Stomach (tissue), 9 donors: ENCODE results near the gene RESF1. TPM values are rescaled to one million over a fixed set of nuclear protein-coding genes. Genes with fewer than 3 reads are reported as not detected.

Experiments used
- DNase-seq, 2 donors: peaks; one replicate each; pipeline versions ENCODE4 v3.0.0 to v3.0.0-alpha.2; 2013 to 2019
- H3K27ac ChIP-seq, 5 donors: fragments of 200-600 bp in 4 of 5; sonication (generic) in 4 of 5; one replicate each; pipeline ENCODE4 v1.5.1; 2013 to 2019; ENCODE audit warnings: mild to moderate bottlenecking in 1 of 5, moderate library complexity in 1 of 5
- H3K27me3 ChIP-seq, 3 donors: fragments of 200-600 bp; sonication (generic); one replicate each; pipeline ENCODE4 v1.5.1; 2017 to 2019; ENCODE audit warnings: mixed run types in 1 of 3
- H3K36me3 ChIP-seq, 4 donors: fragments of 200-600 bp; sonication (generic); 1 replicate in 3 of 4; 2 replicates in 1 of 4; pipeline ENCODE4 v1.5.1; 2016 to 2019
- H3K4me1 ChIP-seq, 4 donors: fragments of 200-600 bp; sonication (generic); one replicate each; pipeline ENCODE4 v1.5.1; 2016 to 2019
- H3K4me3 ChIP-seq, 4 donors: fragments of 200-600 bp; sonication (generic) in 3 of 4; one replicate each; pipeline ENCODE4 v1.5.1; 2016 to 2019; ENCODE audit warnings: mild to moderate bottlenecking in 1 of 4
- H3K9me3 ChIP-seq, 4 donors: fragments of 200-600 bp; sonication (generic); one replicate each; pipeline ENCODE4 v1.5.1; 2016 to 2019
- EP300 ChIP-seq: sonication (generic); formaldehyde crosslinking; IDR thresholded peaks from one replicate; pipeline ENCODE4 v1.6.1; 2017; ENCODE audit warnings: antibody characterized with exemption
- POLR2A ChIP-seq, 4 donors: fragments of 450-650 bp; IDR thresholded peaks; one replicate each; pipeline ENCODE4 v1.6.1; 2016; ENCODE audit warnings: antibody characterized with exemption in 4 of 4, control low read depth in 2 of 4, mild to moderate bottlenecking in 1 of 4, moderate library complexity in 1 of 4
- POLR2AphosphoS5 ChIP-seq, 3 donors: sonication (generic); formaldehyde crosslinking; IDR thresholded peaks; one replicate each; pipeline ENCODE4 v1.6.1; 2016; ENCODE audit warnings: antibody characterized with exemption in 3 of 3
- WGBS, 5 donors: extraction: QIAGEN DNeasy Blood & Tissue Kit in 3 of 5; methylation state at CpG; one replicate each; pipeline versions ENCODE4 v1.1.5 to v1.1.7; 2013 to 2018; 5-methylcytosine and 5-hydroxymethylcytosine counted together
- intact Hi-C: fragments of 100-400 bp; cut with DNase I; formaldehyde crosslinking; loops from one replicate; pipeline ENCODE4 v1.15.1; 2023; ENCODE audit warnings: low total_unique reads
- polyA plus RNA-seq, 3 donors: library from polyadenylated mRNA; stranded (reverse); fragments of 200-250 nt; gene quantifications; one replicate each; pipeline ENCODE4 v1.2.3, GENCODE V29; 2013
- total RNA-seq, 5 donors: library from RNA; depleted of rRNA; stranded (reverse); fragments of >200 nt; gene quantifications; one replicate each; pipeline versions ENCODE4 v1.1.0 to v1.2.3, GENCODE V29; 2014 to 2016
- TF ChIP-seq, protein P1 (sequence below), 7 experiments: fragments of 450-650 bp in 4 of 7; fragments of 200-600 bp in 3 of 7; sonication (generic) in 3 of 7; IDR thresholded peaks; one replicate each; pipeline ENCODE4 v1.5.1; 2016 to 2019; ENCODE audit warnings: antibody characterized with exemption in 7 of 7, control low read depth in 2 of 7, mild to moderate bottlenecking in 1 of 7
- donor health status: healthy with polysubstance abuse.
- donor health status: Bipolar disorder and iron deficiency.
- donor health status: healthy.

The RESF1 gene
- total and polyA plus RNA-seq, 8 donors = 15.4 to 255 (median 51.9) TPM

DNA sequence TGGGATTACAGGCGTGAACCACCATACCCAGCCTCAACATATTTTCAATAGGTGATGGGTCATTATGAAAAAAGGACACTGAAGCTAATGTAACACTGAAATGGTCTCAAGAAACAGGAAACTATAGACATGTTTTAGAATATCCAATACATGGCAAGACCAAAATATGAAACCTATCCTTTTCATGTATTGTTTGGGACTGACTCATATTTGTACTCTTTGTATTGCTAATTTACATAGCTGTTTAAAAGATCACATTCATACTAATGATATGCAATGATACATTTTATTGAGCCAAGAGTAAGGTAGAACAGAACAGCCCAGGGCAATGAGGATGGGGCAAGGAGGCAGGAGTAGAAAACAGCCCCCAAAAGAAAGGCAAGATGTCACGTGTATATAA lies 32.6 kb downstream of the RESF1 start:
- intact Hi-C loops = no loop called here
- no peaks in the 10 kb centered on the region for H3K27me3 ChIP-seq
- no peak for DNase-seq
- no peak overlapping the region for H3K27ac ChIP-seq
- no peaks in the 10 kb centered on the region for H3K4me1 ChIP-seq
- no peak overlapping the region for H3K4me3 ChIP-seq
- peaks cover 9 to 94% (median 90%) of the 10 kb centered on the region in 4 donors for H3K36me3 ChIP-seq
- H3K9me3 ChIP-seq = no peaks in the 10 kb centered on the region
- TF ChIP-seq POLR2AphosphoS5 (IDR thresholded peaks at IDR 0.05) (no peak), EP300 (no peak), POLR2A (IDR thresholded peaks at IDR 0.05) (no peak)
- TF ChIP-seq, protein P1, sequence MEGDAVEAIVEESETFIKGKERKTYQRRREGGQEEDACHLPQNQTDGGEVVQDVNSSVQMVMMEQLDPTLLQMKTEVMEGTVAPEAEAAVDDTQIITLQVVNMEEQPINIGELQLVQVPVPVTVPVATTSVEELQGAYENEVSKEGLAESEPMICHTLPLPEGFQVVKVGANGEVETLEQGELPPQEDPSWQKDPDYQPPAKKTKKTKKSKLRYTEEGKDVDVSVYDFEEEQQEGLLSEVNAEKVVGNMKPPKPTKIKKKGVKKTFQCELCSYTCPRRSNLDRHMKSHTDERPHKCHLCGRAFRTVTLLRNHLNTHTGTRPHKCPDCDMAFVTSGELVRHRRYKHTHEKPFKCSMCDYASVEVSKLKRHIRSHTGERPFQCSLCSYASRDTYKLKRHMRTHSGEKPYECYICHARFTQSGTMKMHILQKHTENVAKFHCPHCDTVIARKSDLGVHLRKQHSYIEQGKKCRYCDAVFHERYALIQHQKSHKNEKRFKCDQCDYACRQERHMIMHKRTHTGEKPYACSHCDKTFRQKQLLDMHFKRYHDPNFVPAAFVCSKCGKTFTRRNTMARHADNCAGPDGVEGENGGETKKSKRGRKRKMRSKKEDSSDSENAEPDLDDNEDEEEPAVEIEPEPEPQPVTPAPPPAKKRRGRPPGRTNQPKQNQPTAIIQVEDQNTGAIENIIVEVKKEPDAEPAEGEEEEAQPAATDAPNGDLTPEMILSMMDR (IDR thresholded peaks at IDR 0.05) = no peak
- 88 to 100% (median 91%) methylated on average over 2 of the region's 2 CpGs for WGBS, 5 donors

DNA sequence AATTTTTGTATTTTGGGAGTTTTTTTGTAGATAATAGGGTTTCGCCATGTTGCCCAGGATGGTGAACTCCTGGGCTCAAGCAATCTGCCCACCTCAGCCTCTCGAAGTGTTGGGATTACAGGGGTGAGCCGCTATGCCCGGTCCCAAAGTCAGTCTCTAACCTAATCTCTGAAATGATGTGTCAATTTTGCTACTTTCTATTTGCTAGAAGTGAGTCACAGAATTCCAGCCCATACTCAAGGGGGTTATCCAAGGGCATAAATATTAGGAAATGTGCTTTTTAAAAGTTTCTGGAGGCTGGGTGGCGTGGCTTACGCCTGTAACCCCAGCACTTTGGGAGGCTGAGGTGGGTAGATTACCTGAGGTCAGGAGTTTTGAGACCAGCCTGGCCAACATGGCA lies 40.5 kb downstream of the RESF1 start:
- Histone ChIP-seq H3K4me3 (no peak overlapping the region), H3K36me3 (peaks cover 31 to 71% (median 70%) of the 10 kb centered on the region in 4 donors), H3K9me3 (no peaks in the 10 kb centered on the region), H3K27me3 (no peaks in the 10 kb centered on the region), H3K27ac (no peak overlapping the region), H3K4me1 (no peaks in the 10 kb centered on the region)
- 89 to 96% (median 96%) methylated on average over 6 of the region's 6 CpGs for WGBS, 5 donors
- TF ChIP-seq, protein P1 (IDR thresholded peaks at IDR 0.05) = no peak
- no peak for TF ChIP-seq POLR2AphosphoS5 (IDR thresholded peaks at IDR 0.05)
- no peak for TF ChIP-seq EP300
- no peak for TF ChIP-seq POLR2A (IDR thresholded peaks at IDR 0.05)
- DNase-seq = no peak
- intact Hi-C loops = no loop called here

DNA sequence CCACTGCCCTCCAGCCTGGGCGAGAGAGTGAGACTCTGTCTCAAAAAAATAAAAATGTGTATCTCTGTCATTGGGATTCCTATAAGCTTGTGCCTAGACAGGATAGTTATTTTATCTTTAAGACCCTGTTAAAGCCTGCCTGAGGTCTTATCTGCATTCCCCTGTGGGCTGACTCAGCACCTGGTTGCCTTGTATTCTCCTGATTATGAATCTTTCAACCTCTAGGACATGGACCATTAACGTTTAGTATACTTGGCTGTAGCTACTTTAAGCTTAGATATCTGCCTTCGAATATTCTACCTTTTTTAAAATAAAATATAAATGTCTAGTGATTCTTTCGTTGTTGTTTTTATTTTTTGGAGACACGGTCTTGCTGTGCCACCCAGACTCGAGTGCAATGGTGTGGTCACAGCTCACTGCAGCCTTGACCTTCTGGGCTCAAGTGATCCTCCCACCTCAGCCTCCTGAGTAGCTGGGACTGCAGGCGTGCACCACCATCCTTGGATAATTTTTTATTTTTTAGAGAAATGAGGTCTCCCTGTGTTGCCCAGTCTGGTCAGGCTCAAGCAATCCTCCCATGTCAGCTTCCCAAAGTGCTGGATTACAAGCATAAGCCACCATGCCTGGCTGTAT lies 41.3 kb downstream of the RESF1 start:
- 87 to 96% (median 94%) methylated on average over 7 of the region's 7 CpGs for WGBS, 5 donors
- Histone ChIP-seq H3K27me3 (no peaks in the 10 kb centered on the region), H3K4me3 (no peak overlapping the region), H3K4me1 (no peaks in the 10 kb centered on the region), H3K9me3 (no peaks in the 10 kb centered on the region), H3K27ac (no peak overlapping the region), H3K36me3 (peaks cover 31 to 63% (median 62%) of the 10 kb centered on the region in 4 donors)
- intact Hi-C loops = no loop called here
- TF ChIP-seq POLR2A (IDR thresholded peaks at IDR 0.05) (no peak), POLR2AphosphoS5 (IDR thresholded peaks at IDR 0.05) (no peak), EP300 (no peak)
- TF ChIP-seq, protein P1 (IDR thresholded peaks at IDR 0.05) = no peak
- no peak for DNase-seq

DNA sequence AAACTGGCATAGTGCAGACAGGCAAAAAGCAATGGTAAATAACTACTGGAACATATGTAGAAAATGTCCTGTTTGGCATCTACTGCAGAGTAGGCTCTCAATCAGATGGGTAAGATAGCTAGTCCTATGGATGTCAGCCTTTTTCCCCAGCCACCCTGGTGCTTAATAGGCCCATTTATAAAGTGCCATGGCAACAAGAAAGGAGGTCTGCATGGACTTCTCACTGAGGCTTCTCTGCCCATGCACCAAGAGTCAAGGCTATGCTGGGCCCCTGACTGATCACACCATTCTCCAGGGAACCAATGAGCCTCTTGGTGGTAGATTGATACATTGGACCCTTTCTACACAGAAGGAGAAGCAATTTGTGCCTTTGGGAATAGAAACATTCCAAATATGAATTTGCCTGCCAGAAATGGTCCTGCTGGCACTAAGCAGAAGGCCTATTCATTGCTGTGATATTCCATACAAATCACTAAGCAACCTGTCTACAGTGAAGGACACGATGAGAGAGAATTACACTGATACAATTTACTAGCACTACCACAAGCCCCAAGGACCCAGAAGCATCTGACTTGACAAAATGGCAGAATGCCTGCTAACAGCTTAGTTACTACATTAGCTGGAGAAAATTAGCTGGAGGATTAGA lies 43.8 kb downstream of the RESF1 start:
- H3K9me3 ChIP-seq = no peaks in the 10 kb centered on the region
- 50 to 85% (median 81%) methylated on average over 1 of the region's 1 CpG for WGBS, 5 donors
- no peak for DNase-seq

More for the DNA sequence above, 43.8 kb downstream of the RESF1 start:
- no peaks in the 10 kb centered on the region for H3K4me1 ChIP-seq
- intact Hi-C loops = no loop called here
- H3K27ac ChIP-seq = no peak overlapping the region
- peaks cover 14 to 38% (median 37%) of the 10 kb centered on the region in 4 donors for H3K36me3 ChIP-seq
- no peak overlapping the region for H3K4me3 ChIP-seq
- H3K27me3 ChIP-seq = no peaks in the 10 kb centered on the region
- TF ChIP-seq EP300 (no peak), POLR2AphosphoS5 (IDR thresholded peaks at IDR 0.05) (no peak), POLR2A (IDR thresholded peaks at IDR 0.05) (no peak)
- TF ChIP-seq, protein P1 (IDR thresholded peaks at IDR 0.05) = no peak
